Choroid plexus epithelial cell (primary cell): Measurements from ENCODE around the gene GFOD2.

Experiments used
- DNase-seq: peaks from one replicate; pipeline ENCODE4 v3.0.0-alpha.2; 2010; ENCODE audit warnings: low read depth
- H3K4me3 ChIP-seq: 2 replicates; pipeline ENCODE4 v1.5.1; 2011; ENCODE audit warnings: low read depth, mild to moderate bottlenecking, control low read depth, low read length, moderate library complexity
- TF ChIP-seq, protein P1 (sequence below): conservative IDR thresholded peaks from 2 replicates; pipeline ENCODE4 v1.5.1; 2011; ENCODE audit warnings: low read depth, mild to moderate bottlenecking, control low read depth, inconsistent platforms, low read length, moderate library complexity

GFOD2 gene, protein sequence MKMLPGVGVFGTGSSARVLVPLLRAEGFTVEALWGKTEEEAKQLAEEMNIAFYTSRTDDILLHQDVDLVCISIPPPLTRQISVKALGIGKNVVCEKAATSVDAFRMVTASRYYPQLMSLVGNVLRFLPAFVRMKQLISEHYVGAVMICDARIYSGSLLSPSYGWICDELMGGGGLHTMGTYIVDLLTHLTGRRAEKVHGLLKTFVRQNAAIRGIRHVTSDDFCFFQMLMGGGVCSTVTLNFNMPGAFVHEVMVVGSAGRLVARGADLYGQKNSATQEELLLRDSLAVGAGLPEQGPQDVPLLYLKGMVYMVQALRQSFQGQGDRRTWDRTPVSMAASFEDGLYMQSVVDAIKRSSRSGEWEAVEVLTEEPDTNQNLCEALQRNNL

DNA sequence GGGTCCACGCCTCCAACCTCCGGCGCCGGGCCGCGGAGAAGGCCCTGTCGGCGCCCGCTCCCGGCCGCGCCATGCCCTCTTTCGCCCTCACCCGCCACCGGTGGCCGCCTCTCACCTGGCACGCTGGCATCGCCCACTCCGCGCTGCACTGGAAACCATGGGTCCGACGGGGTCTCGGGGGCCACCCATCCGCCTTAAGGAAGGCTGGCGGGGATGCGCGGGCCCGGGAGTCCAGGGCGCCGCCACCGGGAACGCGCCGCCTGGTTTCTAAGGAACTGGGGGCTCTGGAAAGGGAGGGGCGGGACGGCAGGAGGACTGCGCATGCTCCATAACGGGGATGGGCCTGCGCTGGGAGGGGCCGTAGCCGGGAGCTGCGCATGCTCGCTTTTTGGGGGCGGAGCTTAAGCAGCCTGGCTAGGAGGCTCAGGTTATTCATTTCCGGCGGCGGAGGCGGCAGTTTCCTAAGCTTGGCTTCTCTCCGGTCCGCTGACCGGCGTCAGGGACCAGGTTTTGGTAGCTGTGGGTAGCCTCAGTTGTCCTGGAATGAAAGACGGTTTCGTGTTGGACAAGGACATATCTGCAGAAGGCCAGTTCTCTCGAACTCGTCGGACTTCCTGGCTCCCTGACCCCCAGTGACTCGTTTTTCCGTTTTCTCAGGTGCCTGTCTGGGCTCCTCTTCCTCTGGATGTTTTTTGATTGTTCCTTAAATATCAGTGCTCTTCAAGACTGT lies at the start of gene GFOD2:
GFOD2 (minus strand) TSS at position 269 of the 730 bp plus-strand sequence. CDS start 33,601 bp downstream, outside the sequence.
- TF ChIP-seq, protein P1, sequence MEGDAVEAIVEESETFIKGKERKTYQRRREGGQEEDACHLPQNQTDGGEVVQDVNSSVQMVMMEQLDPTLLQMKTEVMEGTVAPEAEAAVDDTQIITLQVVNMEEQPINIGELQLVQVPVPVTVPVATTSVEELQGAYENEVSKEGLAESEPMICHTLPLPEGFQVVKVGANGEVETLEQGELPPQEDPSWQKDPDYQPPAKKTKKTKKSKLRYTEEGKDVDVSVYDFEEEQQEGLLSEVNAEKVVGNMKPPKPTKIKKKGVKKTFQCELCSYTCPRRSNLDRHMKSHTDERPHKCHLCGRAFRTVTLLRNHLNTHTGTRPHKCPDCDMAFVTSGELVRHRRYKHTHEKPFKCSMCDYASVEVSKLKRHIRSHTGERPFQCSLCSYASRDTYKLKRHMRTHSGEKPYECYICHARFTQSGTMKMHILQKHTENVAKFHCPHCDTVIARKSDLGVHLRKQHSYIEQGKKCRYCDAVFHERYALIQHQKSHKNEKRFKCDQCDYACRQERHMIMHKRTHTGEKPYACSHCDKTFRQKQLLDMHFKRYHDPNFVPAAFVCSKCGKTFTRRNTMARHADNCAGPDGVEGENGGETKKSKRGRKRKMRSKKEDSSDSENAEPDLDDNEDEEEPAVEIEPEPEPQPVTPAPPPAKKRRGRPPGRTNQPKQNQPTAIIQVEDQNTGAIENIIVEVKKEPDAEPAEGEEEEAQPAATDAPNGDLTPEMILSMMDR: no peak
- DNase-seq: peak; percentile 95
- peak within 1 kb of the TSS; percentile 97 for H3K4me3 ChIP-seq

DNA sequence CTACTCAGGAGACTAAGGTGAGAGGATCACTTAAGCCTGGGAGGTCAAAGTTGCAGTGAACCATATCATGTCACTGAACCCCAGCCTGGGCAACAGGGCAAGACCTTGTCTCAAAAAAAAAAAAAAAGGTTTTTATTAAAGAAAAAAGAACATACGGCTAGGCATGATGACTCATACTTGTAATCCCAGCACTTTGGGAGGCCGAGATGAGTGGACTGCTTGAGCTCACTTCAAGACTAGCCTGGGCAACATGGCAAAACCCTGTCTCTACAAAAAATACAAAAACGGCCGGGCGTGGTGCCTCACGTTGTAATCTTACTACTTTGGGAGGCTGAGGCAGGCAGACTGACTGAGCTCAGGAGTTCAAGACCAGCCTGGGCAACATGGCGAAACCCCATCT lies 48.8 kb upstream of the GFOD2 start:
- DNase-seq: peak; percentile 79
- H3K4me3 ChIP-seq: no peak overlapping the region
- TF ChIP-seq, protein P1: no peak

DNA sequence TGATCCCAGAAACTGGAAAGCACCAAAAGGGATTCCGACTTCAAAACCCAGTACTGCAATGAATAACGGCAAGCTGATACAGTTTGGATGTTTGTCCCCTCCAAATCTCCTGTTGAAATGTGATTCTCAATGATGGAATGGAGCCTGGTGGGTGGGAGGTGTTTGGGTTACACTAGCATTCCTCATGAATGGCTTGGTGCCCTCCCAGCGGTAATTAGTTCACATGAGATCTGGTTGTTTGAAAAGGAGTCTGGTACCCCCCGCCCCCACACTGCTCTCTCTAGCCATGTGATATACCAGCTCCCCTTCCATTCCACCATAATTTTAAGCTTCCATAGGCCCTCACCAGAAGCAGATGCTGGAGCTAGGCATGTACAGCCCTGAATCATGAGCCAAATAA lies 47.2 kb upstream of the GFOD2 start:
- TF ChIP-seq, protein P1: no peak
- peak; percentile 14 for DNase-seq
- H3K4me3 ChIP-seq: no peak overlapping the region

DNA sequence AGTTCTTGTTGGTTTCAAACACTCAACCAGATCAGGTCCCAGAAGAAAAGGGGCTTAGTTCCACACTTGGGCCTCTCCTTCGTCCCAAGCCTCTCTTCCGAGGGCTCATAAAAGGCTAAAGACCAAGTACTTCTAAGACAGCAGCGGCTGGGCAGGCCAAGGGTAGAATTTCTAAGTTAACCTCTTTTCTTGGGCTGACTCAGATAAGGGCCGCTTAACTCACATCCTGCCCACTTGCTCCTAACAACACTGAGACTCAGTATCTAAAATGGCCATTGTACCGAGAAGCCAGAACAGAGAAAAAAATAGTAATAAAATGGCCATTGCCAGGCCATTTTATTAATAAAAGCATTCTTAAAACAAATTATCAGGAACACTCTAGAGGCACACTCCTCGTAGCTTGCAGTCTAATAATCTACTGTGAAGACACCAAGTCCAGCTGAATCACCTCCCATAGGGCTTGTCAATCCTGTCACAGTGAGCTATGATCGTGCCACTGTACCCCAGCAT lies 45.1 kb upstream of the GFOD2 start:
- TF ChIP-seq, protein P1: no peak
- H3K4me3 ChIP-seq: no peak overlapping the region
- DNase-seq: no peak

DNA sequence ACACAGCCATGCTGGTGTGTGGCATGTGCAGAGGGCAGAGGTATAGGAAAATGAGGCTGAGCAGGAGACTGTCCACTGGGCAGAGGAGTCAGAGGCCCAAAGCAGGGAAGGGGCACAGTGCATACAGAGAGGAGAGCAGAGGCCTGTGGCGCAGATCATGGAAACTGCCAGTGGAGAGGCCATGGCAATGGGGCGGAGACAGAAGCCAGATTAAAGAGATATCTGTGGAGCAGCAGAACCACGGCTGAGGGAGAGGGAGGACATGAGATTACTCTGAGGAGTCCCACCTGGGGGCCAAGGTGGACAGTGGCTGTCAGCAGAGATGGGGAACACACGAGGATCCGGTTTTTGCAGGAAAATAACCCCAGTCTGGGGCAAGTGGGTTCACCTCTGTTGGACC lies 44.0 kb upstream of the GFOD2 start:
- TF ChIP-seq, protein P1: no peak
- DNase-seq: no peak
- H3K4me3 ChIP-seq: no peak overlapping the region

DNA sequence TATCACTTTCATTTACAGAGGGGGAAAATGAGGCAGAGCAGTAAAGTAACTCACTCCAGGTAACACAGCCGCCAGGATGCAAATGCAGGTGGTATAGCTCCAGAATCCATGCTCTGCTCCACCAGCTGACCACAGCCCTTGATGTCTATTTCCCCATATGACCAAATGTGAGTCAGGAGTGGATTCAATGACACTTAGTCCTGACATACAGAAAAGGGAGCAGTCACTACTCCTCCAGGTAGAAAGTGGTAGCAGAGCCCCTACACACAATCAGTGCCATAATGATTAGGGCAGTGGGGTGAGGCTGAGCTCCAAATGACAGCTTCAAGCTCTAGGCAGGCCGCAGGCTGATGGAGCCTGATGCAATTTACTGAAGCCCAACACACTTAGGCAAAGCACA lies 43.3 kb upstream of the GFOD2 start:
- DNase-seq: no peak
- H3K4me3 ChIP-seq: no peak overlapping the region
- TF ChIP-seq, protein P1: no peak
